Fibroblast of lung (primary cell): ENCODE measurements around the gene MMP1.

Source experiments
- CTCF ChIP-seq, 2 donors: IDR thresholded peaks in 1 of 2; conservative IDR thresholded peaks in 1 of 2; 1 replicate in 1 of 2; 2 replicates in 1 of 2; pipeline ENCODE4 v1.5.1; 2011 to 2012; ENCODE audit warnings: low read length in 2 of 2, control low read depth in 1 of 2, inconsistent platforms in 1 of 2, low read depth in 1 of 2, mild to moderate bottlenecking in 1 of 2
- EZH2 ChIP-seq: IDR thresholded peaks from 2 replicates; pipeline ENCODE4 v1.5.1; 2012; ENCODE audit warnings: low read length, control low read depth, mild to moderate bottlenecking; ENCODE audit errors: missing control alignments

GRCh38 chr11:102810950-102811660, 13.1 kb upstream of the MMP1 start:
- TF ChIP-seq CTCF (conservative IDR thresholded peaks at IDR 0.05 in 1 of 2, IDR thresholded peaks at IDR 0.05 in 1 of 2; ENCODE audit: low read depth in 1 of 2, low read length in 2 of 2) (peak; percentile 61 to 71), EZH2 (no peak)
